ENCODE results near the gene ZBTB12. TPM values are rescaled to one million over a fixed set of nuclear protein-coding genes. Genes with fewer than 3 reads are reported as not detected.
A peak's percentile ranks its signal among the peaks of the same experiment; 100 is the strongest.

Gene ZBTB12
- total and polyA plus RNA-seq, 2 of the 4 experiments (the other 2 are of a cell fraction) = 2.0 to 8.5 TPM

GRCh38 chr6:31897612-31898382 is 4.1 kb downstream of the ZBTB12 start, which contains the start of gene EHMT2:
EHMT2 (minus strand) TSS chr6:31897698; CDS start chr6:31897677, 21 bp downstream.
- ATAC-seq (ENCODE audit: low read depth) (peak; percentile 48), DNase-seq (peak; percentile 68)
- Histone ChIP-seq H3K4me1 (ENCODE audit: control insufficient read depth, insufficient read depth, low read length) (peaks cover 10% of the 10 kb centered on the region), H3K4me3 (ENCODE audit: insufficient read depth, low read depth, low read length) (peak within 1 kb of the TSS; percentile 92), H3K9me3 (ENCODE audit: control insufficient read depth, insufficient read depth, low read length) (no peaks in the 10 kb centered on the region), H3K23ac (ENCODE audit: low read depth, low read length) (peak within 1 kb of the TSS; percentile 81), H3K9ac (ENCODE audit: low read depth, low read length) (peak within 1 kb of the TSS; percentile 91), H4K20me1 (ENCODE audit: insufficient read depth, low read length) (peaks cover 7% of the 10 kb centered on the region), H2AK5ac (ENCODE audit: low read depth, low read length) (peak within 1 kb of the TSS; percentile 80), H2BK120ac (ENCODE audit: low read depth, low read length) (peak within 1 kb of the TSS; percentile 50; the same call in 1 of the 2 replicates), H3K18ac (ENCODE audit: low read depth, low read length) (peak within 1 kb of the TSS; percentile 58), H3K14ac (replicated peaks; ENCODE audit: low read depth, low read length) (peak within 1 kb of the TSS; percentile 86), H2BK15ac (ENCODE audit: low read depth, low read length) (peak within 1 kb of the TSS; percentile 50; the same call in 1 of the 3 replicates), H3K79me1 (ENCODE audit: low read depth in 1 of 2, low read length in 2 of 2) (peaks cover 27 to 58% of the 10 kb centered on the region in 2 experiments), H3K36me3 (ENCODE audit: control insufficient read depth, insufficient read depth, low read length) (peaks cover 18% of the 10 kb centered on the region), H2AK9ac (replicated peaks; ENCODE audit: low read depth, low read length, poor library complexity) (peak within 1 kb of the TSS; percentile 93), H3K4me2 (ENCODE audit: low read depth, low read length) (peak within 1 kb of the TSS; percentile 94), H2BK20ac (ENCODE audit: low read depth, low read length) (no peak within 1 kb of the TSS), H4K91ac (ENCODE audit: insufficient read depth, low read depth, low read length) (peak within 1 kb of the TSS; percentile 80), H4K8ac (ENCODE audit: low read depth in 2 of 2, low read length in 2 of 2) (peak within 1 kb of the TSS; percentile 65 to 80; a peak in 3 of 4 replicates), H3K56ac (ENCODE audit: extremely low read depth, insufficient read depth, low read length) (peak within 1 kb of the TSS; percentile 80), H3K4ac (ENCODE audit: low read depth, low read length) (peak within 1 kb of the TSS; percentile 80), H2AFZ (replicated peaks; ENCODE audit: low read length, poor library complexity) (peak within 1 kb of the TSS; percentile 93), H3K27ac (ENCODE audit: insufficient read depth, low read length) (peak within 1 kb of the TSS; percentile 80), H3K9me1 (ENCODE audit: insufficient read depth, low read length) (peaks cover 2% of the 10 kb centered on the region; the same call in 1 of the 2 replicates), H2BK5ac (ENCODE audit: low read depth, low read length, poor library complexity, severe bottlenecking) (peak within 1 kb of the TSS; percentile 63), H4K5ac (ENCODE audit: low read depth, low read length) (peak within 1 kb of the TSS; percentile 56), H3K27me3 (ENCODE audit: control insufficient read depth, insufficient read depth, low read length) (no peaks in the 10 kb centered on the region)
- CTCF ChIA-PET = interaction anchor here (1.0 kb wide), 1 partner anchor 9 kb away, joined by 3 read pairs; no protein-coding TSS in a partner anchor
- 0% methylated on average over 20 of the region's 49 CpGs; no CpG with 5 or more reads in 1 of the 2 experiments for WGBS, 2 experiments (ENCODE audit: extremely low coverage in 2 of 2, insufficient read length in 1 of 2)
- TSS peak; percentile 65 for BruUV-seq (replicated peaks)
- intact Hi-C loops (cut with micrococcal nuclease) (loop anchor here (1.0 kb wide), 1 partner anchor 55 kb away; no protein-coding TSS in a partner anchor), dilution Hi-C loops (cut with HindIII; ENCODE audit: low sequenced_read_pairs, unreplicated experiment) (no loop called here), in situ Hi-C loops (cut with MboI; ENCODE audit: low sequenced_read_pairs) (no loop called here)
- POLR2A ChIA-PET (ENCODE audit: unreplicated experiment) = interaction anchor here (0.6 to 1.2 kb wide), 2 partner anchors 55 to 273 kb away, joined by 3 read pairs; no protein-coding TSS in a partner anchor
- TF ChIP-seq MXI1 (IDR thresholded peaks at IDR 0.05; ENCODE audit: borderline replicate concordance, low read depth, low read length) (peak; percentile 31; the same call in 1 of the 2 replicates), RAD21 (IDR thresholded peaks at IDR 0.05; ENCODE audit: low read length) (no peak; the same call in none of the 2 replicates), RCOR1 (IDR thresholded peaks at IDR 0.05; ENCODE audit: insufficient replicate concordance, low read length) (no peak), BHLHE40 (IDR thresholded peaks at IDR 0.05; ENCODE audit: low read depth, low read length) (no peak; the same call in none of the 2 replicates), USF2 (IDR thresholded peaks at IDR 0.05; ENCODE audit: low read depth, low read length) (peak; percentile 97), NFE2L2 (IDR thresholded peaks at IDR 0.05; ENCODE audit: low read depth, low read length) (no peak), MAZ (IDR thresholded peaks at IDR 0.05; ENCODE audit: borderline replicate concordance, low read depth, low read length) (peak; percentile 99)

Measured in IMR-90 (cell line).